ENCODE measurements around the gene ELF1. TPM values are rescaled to one million over a fixed set of nuclear protein-coding genes. Genes with fewer than 3 reads are reported as not detected.

ELF1 gene
- polyA plus RNA-seq, 2 of the 4 experiments (the other 2 are of a cell fraction): 24.9 to 45.0 TPM

- TF ChIP-seq RAD21 (conservative IDR thresholded peaks at IDR 0.05 in 1 of 2, IDR thresholded peaks at IDR 0.05 in 1 of 2) (0 out of 5 replicates have a peak, but pooled peaks of 1 of the 2 experiments have one; percentile 7), CBX2 (IDR thresholded peaks at IDR 0.05; ENCODE audit: borderline replicate concordance, low read depth) (no peak)
- Histone ChIP-seq H3K4me1 (no peaks in the 10 kb centered on the region), H3K27ac (no peak overlapping the region), H3K4me2 (no peak overlapping the region), H3K9me3 (no peaks in the 10 kb centered on the region), H3K4me3 (no peak overlapping the region)
- ChIA-PET CTCF (interaction anchor here (0.6 to 0.9 kb wide), 2 partner anchors 10 to 52 kb away, joined by 3 read pairs; no protein-coding TSS in a partner anchor), POLR2A (interaction anchor here (1.4 kb wide), 1 partner anchor 204 kb away, joined by 5 read pairs; the partner anchor contains the start of gene SLC25A15)
- no peak for ATAC-seq
- DNase-seq (ENCODE audit: low read depth in 1 of 2, low spot score in 1 of 2): no peak
- WGBS (ENCODE audit: missing lambda C conversion rate): 87% methylated on average over 10 of the region's 11 CpGs
- no peak for FAIRE-seq
These were observed 26.2 kb downstream of the ELF1 start for GRCh38 chr13:40992678-40993518.

GRCh38 chr13:40987606-40988280, 31.4 kb downstream of the ELF1 start:
- POLR2A ChIA-PET: no interaction called here
- no peaks in the 10 kb centered on the region for H3K9me3 ChIP-seq
- no peak overlapping the region for H3K4me2 ChIP-seq
- CTCF ChIA-PET: interaction anchor here (0.6 kb wide), 1 partner anchor 38 kb away, joined by 3 read pairs; no protein-coding TSS in a partner anchor
- FAIRE-seq (no peak), ATAC-seq (no peak), DNase-seq (ENCODE audit: low read depth in 1 of 2, low spot score in 1 of 2) (no peak)
- TF ChIP-seq HOXB13 (CRISPR knock-in tag; IDR thresholded peaks at IDR 0.05; ENCODE audit: low read depth): no peak
- TF ChIP-seq, protein P1, sequence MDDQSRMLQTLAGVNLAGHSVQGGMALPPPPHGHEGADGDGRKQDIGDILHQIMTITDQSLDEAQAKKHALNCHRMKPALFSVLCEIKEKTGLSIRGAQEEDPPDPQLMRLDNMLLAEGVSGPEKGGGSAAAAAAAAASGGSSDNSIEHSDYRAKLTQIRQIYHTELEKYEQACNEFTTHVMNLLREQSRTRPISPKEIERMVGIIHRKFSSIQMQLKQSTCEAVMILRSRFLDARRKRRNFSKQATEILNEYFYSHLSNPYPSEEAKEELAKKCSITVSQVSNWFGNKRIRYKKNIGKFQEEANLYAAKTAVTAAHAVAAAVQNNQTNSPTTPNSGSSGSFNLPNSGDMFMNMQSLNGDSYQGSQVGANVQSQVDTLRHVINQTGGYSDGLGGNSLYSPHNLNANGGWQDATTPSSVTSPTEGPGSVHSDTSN (IDR thresholded peaks at IDR 0.05): no peak
- TF ChIP-seq ZC3H11A (IDR thresholded peaks at IDR 0.05): no peak
- no peak for TF ChIP-seq MAZ (IDR thresholded peaks at IDR 0.05; ENCODE audit: borderline replicate concordance, low read depth, low read length)
- no peak for TF ChIP-seq SMC3 (IDR thresholded peaks at IDR 0.05)
- no peak for TF ChIP-seq ESRRA (IDR thresholded peaks at IDR 0.05; ENCODE audit: borderline replicate concordance, low read length)
- H3K27ac ChIP-seq: no peak overlapping the region
- peaks cover 32% of the 10 kb centered on the region; the same call in 2 of the 3 replicates for H3K4me1 ChIP-seq
- H3K4me3 ChIP-seq: no peak overlapping the region
- WGBS (ENCODE audit: missing lambda C conversion rate): 88% methylated on average over 2 of the region's 2 CpGs

DNA sequence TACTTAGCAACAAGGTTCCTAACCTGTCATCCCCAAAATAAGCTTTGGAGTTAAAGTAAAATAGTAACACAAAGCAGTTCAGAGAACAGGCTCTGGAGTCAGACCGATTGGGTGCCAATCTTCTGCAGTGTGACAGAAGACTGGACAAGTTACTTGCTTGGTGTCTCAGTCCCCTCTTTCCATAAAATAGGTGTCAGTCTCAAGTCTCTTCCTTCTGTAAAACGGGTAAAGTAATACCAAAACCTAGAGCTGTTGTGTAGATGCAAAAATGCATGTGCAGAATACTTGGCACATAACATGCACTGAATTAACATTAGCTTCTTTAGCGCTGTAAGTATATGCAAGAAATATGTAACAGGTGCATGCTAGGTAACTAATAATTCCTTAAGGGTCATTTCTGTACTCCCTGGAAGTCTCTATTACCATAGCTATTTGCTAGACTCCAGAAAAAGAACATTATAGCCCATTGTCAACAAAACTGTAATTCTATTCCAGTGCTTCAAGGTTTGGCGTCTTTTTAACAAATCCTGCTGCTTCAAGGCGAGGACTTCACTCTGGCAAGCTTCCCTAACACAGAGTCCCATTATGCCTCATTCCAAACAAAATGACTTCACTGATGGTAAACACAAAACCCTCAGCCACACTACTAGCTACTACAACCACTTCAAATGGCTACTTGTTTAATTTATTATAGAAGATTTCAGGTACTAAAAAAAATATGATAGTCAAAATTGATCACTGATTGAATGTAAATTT, 32.8 kb downstream of the ELF1 start:
- Histone ChIP-seq H3K27ac (no peak overlapping the region), H3K4me3 (no peak overlapping the region), H3K9me3 (no peaks in the 10 kb centered on the region), H3K4me1 (peaks cover 32% of the 10 kb centered on the region; the same call in 2 of the 3 replicates), H3K4me2 (peak overlapping the region; percentile 18; the same call in 1 of the 3 replicates)
- TF ChIP-seq BHLHE40 (IDR thresholded peaks at IDR 0.05; ENCODE audit: low read depth, low read length): no peak
- no peak for TF ChIP-seq PHF8 (IDR thresholded peaks at IDR 0.05; ENCODE audit: borderline replicate concordance, low read depth)
- TF ChIP-seq ESRRA (IDR thresholded peaks at IDR 0.05; ENCODE audit: borderline replicate concordance, low read length): no peak
- TF ChIP-seq REST (IDR thresholded peaks at IDR 0.05): no peak
- TF ChIP-seq, protein P2, sequence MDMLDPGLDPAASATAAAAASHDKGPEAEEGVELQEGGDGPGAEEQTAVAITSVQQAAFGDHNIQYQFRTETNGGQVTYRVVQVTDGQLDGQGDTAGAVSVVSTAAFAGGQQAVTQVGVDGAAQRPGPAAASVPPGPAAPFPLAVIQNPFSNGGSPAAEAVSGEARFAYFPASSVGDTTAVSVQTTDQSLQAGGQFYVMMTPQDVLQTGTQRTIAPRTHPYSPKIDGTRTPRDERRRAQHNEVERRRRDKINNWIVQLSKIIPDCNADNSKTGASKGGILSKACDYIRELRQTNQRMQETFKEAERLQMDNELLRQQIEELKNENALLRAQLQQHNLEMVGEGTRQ (IDR thresholded peaks at IDR 0.05): no peak
- ATAC-seq (peak in 1 of 2 experiments; percentile 68; a peak in 2 of 6 replicates), FAIRE-seq (no peak), DNase-seq (ENCODE audit: low read depth in 1 of 2, low spot score in 1 of 2) (peak in 1 of 2 experiments; percentile 19)
- 42% methylated on average over 5 of the region's 5 CpGs for whole genome bisulfite sequencing (ENCODE audit: missing lambda C conversion rate)
- ChIA-PET CTCF (interaction anchor here (0.8 kb wide), 1 partner anchor 9 kb away, joined by 3 read pairs; no protein-coding TSS in a partner anchor), POLR2A (no interaction called here)
